GM10266 (cell line): ENCODE measurements around the gene CELSR1.
"Not testable (repeated sequence)": the region's sequence is repeated elsewhere in the genome, so short reads cannot be mapped to it uniquely, and the experiment has no call there.

Source experiments
- DNase-seq: peaks from one replicate; pipeline ENCODE4 v3.0.0; 2012; ENCODE audit errors: extremely low spot score
- TF ChIP-seq, protein P1 (sequence below): IDR thresholded peaks from 2 replicates; pipeline ENCODE4 v1.5.1; 2012; ENCODE audit warnings: mild to moderate bottlenecking, low read depth; ENCODE audit not compliant: control insufficient read depth, insufficient read depth; ENCODE audit errors: missing control alignments

The CELSR1 gene

DNA sequence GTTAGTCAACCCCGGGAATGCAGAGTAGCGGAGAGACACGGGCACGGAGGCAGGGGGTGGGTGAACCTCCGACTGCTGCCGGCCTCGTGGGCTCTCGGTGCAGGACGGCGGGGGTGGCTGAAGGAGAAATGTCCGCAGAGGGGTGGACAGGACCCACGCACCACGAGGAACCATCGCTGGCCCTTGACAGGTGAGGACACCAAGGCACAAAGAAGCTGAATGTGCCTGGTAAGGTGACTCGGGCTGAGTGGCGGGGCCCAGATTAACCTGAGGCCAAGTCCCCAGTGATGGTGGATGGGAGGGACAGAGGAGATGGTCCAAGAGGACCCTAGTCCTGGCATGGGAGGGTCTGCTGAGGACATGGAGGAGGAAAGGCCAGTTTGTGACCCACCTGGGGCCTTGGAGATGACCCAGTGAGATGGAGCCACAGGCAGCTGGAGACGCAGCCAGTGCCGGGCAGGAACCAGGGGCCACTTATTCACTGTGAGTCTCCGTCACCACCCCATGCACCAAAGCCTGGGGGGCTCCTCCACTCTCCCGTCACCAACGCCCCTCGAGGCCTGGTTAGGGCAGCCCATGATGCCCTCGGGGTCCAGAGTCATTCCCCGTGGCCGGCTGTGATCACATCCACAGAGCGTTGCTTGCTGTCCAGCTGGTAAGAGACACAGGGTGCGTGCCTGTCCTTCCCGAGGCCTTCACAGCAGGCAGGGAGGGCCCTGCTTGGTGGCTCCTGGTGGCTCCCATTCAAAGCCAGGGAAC, 64.2 kb downstream of the CELSR1 start:
- DNase-seq, result no peak
- TF ChIP-seq, protein P1, sequence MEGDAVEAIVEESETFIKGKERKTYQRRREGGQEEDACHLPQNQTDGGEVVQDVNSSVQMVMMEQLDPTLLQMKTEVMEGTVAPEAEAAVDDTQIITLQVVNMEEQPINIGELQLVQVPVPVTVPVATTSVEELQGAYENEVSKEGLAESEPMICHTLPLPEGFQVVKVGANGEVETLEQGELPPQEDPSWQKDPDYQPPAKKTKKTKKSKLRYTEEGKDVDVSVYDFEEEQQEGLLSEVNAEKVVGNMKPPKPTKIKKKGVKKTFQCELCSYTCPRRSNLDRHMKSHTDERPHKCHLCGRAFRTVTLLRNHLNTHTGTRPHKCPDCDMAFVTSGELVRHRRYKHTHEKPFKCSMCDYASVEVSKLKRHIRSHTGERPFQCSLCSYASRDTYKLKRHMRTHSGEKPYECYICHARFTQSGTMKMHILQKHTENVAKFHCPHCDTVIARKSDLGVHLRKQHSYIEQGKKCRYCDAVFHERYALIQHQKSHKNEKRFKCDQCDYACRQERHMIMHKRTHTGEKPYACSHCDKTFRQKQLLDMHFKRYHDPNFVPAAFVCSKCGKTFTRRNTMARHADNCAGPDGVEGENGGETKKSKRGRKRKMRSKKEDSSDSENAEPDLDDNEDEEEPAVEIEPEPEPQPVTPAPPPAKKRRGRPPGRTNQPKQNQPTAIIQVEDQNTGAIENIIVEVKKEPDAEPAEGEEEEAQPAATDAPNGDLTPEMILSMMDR, result no peak

DNA sequence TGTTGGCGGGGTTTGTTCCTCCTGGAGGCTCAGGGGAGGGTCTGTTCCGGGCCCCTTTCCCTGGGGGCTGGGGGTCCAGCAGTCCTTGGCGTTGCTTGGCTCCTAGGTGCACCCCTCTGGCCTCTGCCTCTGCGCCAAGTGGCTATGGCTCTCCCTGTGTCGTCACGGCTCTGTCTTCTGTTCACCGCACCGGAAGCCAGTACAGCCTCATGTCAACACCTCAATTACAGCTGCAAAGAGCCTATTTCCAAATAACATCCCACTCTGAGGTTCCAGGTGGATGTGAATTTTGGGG, 64.8 kb downstream of the CELSR1 start:
- DNase-seq, result no peak
- TF ChIP-seq, protein P1, result no peak

DNA sequence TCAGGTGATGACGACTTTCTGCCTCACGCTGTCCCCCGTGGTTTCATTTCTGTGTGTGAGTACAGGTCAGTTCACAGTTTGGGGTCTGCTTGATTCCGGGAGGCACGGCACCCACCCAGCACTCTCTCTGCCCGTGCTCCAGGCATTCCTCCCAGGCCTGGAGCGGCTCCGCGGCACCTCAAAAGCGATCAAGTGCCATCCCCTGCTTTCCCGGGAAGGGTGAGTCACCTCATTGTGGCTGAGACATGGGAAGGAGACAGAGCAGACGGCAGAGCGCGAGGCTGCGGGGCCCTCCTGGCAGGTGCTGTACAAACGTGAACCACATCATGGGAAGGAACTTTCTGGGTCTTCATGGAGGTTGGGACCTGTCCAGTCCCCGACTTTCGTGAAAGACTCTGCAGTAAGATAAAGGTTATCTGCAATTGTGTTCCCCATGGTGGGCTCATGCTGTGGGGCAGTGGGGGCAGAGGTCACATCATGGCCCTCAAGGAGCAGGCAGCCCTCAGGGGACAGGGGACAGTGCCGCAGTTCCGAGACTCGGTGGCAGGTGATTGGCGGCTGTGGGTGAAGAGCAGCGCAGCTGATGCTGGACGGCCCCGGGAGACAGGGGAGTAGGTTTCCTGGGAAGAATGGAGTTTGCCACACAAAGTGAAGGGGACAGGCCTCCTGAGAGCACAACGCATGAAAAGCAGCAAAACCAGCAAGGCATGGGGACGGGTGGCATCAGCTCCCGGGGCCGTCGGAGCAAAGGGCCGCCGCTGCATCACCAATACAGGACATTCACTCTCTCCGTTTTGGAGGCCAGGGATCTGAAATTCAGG, 65.3 kb downstream of the CELSR1 start:
- DNase-seq, result no peak
- TF ChIP-seq, protein P1, result no peak

DNA sequence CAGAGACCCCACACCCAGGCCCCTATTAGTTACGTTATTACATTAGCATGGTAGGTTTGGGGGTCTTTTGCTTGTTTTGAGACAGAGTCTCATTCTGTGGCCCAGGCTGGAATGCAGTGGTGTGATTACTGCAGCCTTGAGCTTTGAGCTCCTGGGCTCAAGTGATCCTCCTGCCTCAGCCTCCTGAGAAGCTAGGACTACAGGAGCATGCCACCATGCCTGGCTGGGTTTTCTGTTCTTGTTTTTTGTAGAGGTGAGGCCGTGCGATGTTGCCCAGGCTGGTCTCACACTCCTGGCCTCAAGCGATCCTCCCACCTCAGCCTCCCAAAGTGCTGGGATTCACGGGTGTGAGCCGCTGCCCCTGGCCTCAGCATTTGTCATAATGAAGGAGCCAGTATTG, 66.1 kb downstream of the CELSR1 start:
- not testable (repeated sequence) for DNase-seq

DNA sequence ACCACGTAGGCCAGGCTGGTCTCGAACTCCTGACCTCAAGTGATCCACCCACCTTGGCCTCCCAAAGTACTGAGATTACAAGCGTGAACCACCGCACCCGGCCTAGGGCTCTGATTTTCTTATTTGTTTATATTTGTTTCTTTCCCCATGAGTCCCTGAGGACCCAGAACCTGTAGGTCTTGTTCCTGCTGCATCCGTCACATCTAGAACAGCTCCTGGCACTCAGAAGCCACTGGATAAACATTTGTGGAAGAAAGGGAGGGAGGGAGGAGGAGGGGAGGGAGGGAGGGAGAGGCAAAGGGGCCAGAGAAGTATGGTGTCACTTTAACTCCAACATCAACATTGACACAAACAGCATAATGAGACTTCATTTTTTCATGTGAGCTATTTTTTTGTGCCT, 67.7 kb downstream of the CELSR1 start:
- DNase-seq, result no peak
- TF ChIP-seq, protein P1, result no peak

DNA sequence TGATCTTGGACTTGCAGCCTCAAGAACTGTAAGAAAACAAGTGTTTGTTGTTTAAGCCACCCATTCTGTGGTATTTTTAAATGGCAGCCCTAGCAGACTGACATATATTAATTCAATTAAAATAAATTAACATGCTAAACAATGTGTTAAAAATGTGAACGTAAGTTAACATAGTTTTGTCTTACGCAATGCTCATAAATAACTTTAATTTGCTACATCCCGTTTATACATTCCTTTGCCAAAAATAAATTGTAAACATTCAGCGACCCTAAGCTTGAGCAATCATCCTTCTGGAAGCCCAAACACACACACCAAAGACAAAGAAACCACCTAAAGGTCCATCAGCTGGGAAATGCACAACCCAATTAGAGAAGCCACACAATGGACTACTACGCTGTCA, 70.4 kb downstream of the CELSR1 start:
- DNase-seq, result no peak
- TF ChIP-seq, protein P1, result no peak

DNA sequence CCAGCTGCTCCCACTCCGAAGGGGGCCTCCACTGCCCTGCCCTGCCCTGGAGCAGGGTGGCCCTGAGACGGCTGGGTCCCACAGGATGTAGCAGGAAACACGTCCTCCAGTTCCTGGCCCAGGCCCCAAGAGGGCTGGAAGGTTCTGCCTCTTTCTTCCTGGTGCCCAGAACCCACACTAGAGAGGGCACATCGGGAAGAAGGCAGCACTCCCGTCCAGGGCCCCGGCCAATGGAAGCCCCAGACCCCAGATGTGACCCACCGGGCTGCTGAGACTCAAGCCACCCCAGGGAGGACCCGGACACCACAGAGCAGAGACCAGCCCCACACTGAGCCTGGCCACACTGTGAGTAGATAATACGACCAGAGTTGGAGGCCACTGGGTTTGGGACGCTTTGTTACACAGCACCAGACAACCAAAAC, 71.2 kb downstream of the CELSR1 start:
- DNase-seq, result no peak
- TF ChIP-seq, protein P1, result no peak

DNA sequence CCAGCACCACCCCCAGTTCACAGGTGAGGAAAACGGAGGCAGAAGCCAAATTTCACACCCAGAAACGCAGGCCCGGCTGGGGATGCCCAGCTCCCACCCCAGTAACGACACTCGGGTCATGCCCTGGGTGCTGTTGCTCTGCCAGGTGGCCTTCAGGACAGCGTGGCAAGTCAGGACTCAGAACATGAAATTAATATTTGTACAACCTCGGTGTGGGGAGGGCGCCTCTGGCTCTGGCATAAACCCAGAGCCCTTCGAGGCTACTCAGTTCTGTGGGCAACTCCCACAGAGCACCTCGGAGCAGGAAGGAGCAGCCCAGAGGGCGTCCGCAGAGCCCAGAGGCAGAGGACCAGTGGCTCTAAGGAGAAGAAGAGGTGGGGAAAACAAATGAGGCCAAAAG, 71.6 kb downstream of the CELSR1 start:
- TF ChIP-seq, protein P1, result no peak
- no peak for DNase-seq
